Stomach (tissue), 9 donors: ENCODE data around the gene TLE6. TPM values are rescaled to one million over a fixed set of nuclear protein-coding genes. Genes with fewer than 3 reads are reported as not detected.
A peak's percentile ranks its signal among the peaks of the same experiment; 100 is the strongest.

ENCODE experiments used
- DNase-seq, 2 donors: peaks; one replicate each; pipeline versions ENCODE4 v3.0.0 to v3.0.0-alpha.2; 2013 to 2019
- H3K27ac ChIP-seq, 5 donors: fragments of 200-600 bp in 4 of 5; sonication (generic) in 4 of 5; one replicate each; pipeline ENCODE4 v1.5.1; 2013 to 2019; ENCODE audit warnings: mild to moderate bottlenecking in 1 of 5, moderate library complexity in 1 of 5
- H3K27me3 ChIP-seq, 3 donors: fragments of 200-600 bp; sonication (generic); one replicate each; pipeline ENCODE4 v1.5.1; 2017 to 2019; ENCODE audit warnings: mixed run types in 1 of 3
- H3K36me3 ChIP-seq, 4 donors: fragments of 200-600 bp; sonication (generic); 1 replicate in 3 of 4; 2 replicates in 1 of 4; pipeline ENCODE4 v1.5.1; 2016 to 2019
- H3K4me1 ChIP-seq, 4 donors: fragments of 200-600 bp; sonication (generic); one replicate each; pipeline ENCODE4 v1.5.1; 2016 to 2019
- H3K4me3 ChIP-seq, 4 donors: fragments of 200-600 bp; sonication (generic) in 3 of 4; one replicate each; pipeline ENCODE4 v1.5.1; 2016 to 2019; ENCODE audit warnings: mild to moderate bottlenecking in 1 of 4
- H3K9me3 ChIP-seq, 4 donors: fragments of 200-600 bp; sonication (generic); one replicate each; pipeline ENCODE4 v1.5.1; 2016 to 2019
- CTCF ChIP-seq, 7 experiments: fragments of 450-650 bp in 4 of 7; fragments of 200-600 bp in 3 of 7; sonication (generic) in 3 of 7; IDR thresholded peaks; one replicate each; pipeline ENCODE4 v1.5.1; 2016 to 2019; ENCODE audit warnings: antibody characterized with exemption in 7 of 7, control low read depth in 2 of 7, mild to moderate bottlenecking in 1 of 7
- EP300 ChIP-seq: sonication (generic); formaldehyde crosslinking; IDR thresholded peaks from one replicate; pipeline ENCODE4 v1.6.1; 2017; ENCODE audit warnings: antibody characterized with exemption
- POLR2A ChIP-seq, 4 donors: fragments of 450-650 bp; IDR thresholded peaks; one replicate each; pipeline ENCODE4 v1.6.1; 2016; ENCODE audit warnings: antibody characterized with exemption in 4 of 4, control low read depth in 2 of 4, mild to moderate bottlenecking in 1 of 4, moderate library complexity in 1 of 4
- POLR2AphosphoS5 ChIP-seq, 3 donors: sonication (generic); formaldehyde crosslinking; IDR thresholded peaks; one replicate each; pipeline ENCODE4 v1.6.1; 2016; ENCODE audit warnings: antibody characterized with exemption in 3 of 3
- WGBS, 5 donors: extraction: QIAGEN DNeasy Blood & Tissue Kit in 3 of 5; methylation state at CpG; one replicate each; pipeline versions ENCODE4 v1.1.5 to v1.1.7; 2013 to 2018; 5-methylcytosine and 5-hydroxymethylcytosine counted together
- intact Hi-C: fragments of 100-400 bp; cut with DNase I; formaldehyde crosslinking; loops from one replicate; pipeline ENCODE4 v1.15.1; 2023; ENCODE audit warnings: low total_unique reads
- polyA plus RNA-seq, 3 donors: library from polyadenylated mRNA; stranded (reverse); fragments of 200-250 nt; gene quantifications; one replicate each; pipeline ENCODE4 v1.2.3, GENCODE V29; 2013
- total RNA-seq, 5 donors: library from RNA; depleted of rRNA; stranded (reverse); fragments of >200 nt; gene quantifications; one replicate each; pipeline versions ENCODE4 v1.1.0 to v1.2.3, GENCODE V29; 2014 to 2016
- donor health status: healthy with polysubstance abuse.
- donor health status: Bipolar disorder and iron deficiency.
- donor health status: healthy.

TLE6 gene
- total and polyA plus RNA-seq, 8 donors = 0.31 to 7.0 (median 2.7) TPM; not detected in 1

DNA sequence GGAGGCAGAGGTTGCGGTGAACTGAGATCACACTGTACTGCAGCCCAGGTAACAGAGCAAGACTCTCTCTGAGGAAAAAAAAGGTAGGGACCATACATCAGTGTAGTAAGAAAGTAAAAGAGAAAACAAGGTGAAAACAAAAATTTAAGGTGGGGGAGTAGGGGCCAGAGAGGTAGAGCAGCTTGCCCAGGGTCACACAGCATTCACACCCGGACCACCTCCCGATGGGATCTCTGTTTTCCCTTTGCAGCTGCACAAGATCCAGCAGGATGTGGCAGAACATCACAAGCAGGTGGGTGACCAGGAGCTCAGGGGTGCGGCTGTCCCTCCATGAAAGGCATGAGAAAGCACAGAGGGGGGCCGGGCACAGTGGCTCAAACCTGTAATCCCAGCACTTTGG lies 4.5 kb downstream of the TLE6 start:
- DNase-seq = no peak
- 76 to 90% (median 86%) methylated on average over 4 to 5 of the region's 5 CpGs for WGBS, 5 donors
- peak overlapping the region in 1 of 5 donors; percentile 72 for H3K27ac ChIP-seq
- no peaks in the 10 kb centered on the region for H3K36me3 ChIP-seq
- peaks cover 33 to 40% (median 38%) of the 10 kb centered on the region in 4 donors for H3K4me1 ChIP-seq
- intact Hi-C loops = no loop called here
- TF ChIP-seq POLR2AphosphoS5 (IDR thresholded peaks at IDR 0.05) = no peak
- H3K27me3 ChIP-seq = peaks cover 0 to 12% (median 7%) of the 10 kb centered on the region in 3 donors
- H3K9me3 ChIP-seq = no peaks in the 10 kb centered on the region
- H3K4me3 ChIP-seq = no peak overlapping the region

DNA sequence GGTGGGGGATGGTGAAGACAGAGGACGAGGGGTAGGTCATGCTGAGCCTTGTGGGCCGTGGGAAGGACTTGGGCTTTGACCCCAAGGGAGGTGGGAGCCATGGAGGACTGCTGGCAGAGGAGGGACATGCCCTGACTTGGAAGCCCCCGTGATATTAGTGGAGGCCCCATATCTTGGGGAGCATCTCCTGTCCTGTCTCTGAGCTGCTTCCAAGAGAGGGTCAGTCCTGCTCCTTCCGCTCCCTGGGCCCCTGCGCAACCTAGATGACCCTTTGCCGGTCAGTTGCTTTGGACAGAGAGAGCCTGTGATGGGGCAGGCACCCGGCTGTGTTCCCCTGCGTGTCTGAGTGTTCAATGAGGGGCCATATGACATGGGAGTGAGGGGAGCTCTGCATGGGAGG lies 5.2 kb downstream of the TLE6 start:
- Histone ChIP-seq H3K4me1 (peaks cover 29 to 34% (median 31%) of the 10 kb centered on the region in 4 donors), H3K27me3 (peaks cover 0 to 12% (median 7%) of the 10 kb centered on the region in 3 donors), H3K36me3 (no peaks in the 10 kb centered on the region), H3K27ac (peak overlapping the region; percentile 9 to 86 (median 84)), H3K9me3 (no peaks in the 10 kb centered on the region), H3K4me3 (no peak overlapping the region)
- WGBS, 5 donors = 20 to 52% (median 31%) methylated on average over 5 to 8 of the region's 8 CpGs
- DNase-seq = no peak
- TF ChIP-seq EP300 (no peak), POLR2A (IDR thresholded peaks at IDR 0.05) (no peak), POLR2AphosphoS5 (IDR thresholded peaks at IDR 0.05) (no peak), CTCF (IDR thresholded peaks at IDR 0.05) (no peak)
- intact Hi-C loops = no loop called here

GRCh38 chr19:2982983-2983350 lies 5.6 kb downstream of the TLE6 start:
- H3K27me3 ChIP-seq = peaks cover 0 to 12% (median 7%) of the 10 kb centered on the region in 3 donors
- peaks cover 25 to 30% (median 27%) of the 10 kb centered on the region in 4 donors for H3K4me1 ChIP-seq
- no peaks in the 10 kb centered on the region for H3K9me3 ChIP-seq
- no peak for TF ChIP-seq POLR2A (IDR thresholded peaks at IDR 0.05)
- TF ChIP-seq POLR2AphosphoS5 (IDR thresholded peaks at IDR 0.05) = peak; percentile 32 to 73 (median 72)
- H3K36me3 ChIP-seq = no peaks in the 10 kb centered on the region
- no peak overlapping the region for H3K4me3 ChIP-seq
- intact Hi-C loops = no loop called here
- peak; percentile 90 to 93 for DNase-seq
- WGBS, 5 donors = 2 to 10% (median 7%) methylated on average over 10 of the region's 10 CpGs
- H3K27ac ChIP-seq = peak overlapping the region; percentile 60 to 86 (median 84)

DNA sequence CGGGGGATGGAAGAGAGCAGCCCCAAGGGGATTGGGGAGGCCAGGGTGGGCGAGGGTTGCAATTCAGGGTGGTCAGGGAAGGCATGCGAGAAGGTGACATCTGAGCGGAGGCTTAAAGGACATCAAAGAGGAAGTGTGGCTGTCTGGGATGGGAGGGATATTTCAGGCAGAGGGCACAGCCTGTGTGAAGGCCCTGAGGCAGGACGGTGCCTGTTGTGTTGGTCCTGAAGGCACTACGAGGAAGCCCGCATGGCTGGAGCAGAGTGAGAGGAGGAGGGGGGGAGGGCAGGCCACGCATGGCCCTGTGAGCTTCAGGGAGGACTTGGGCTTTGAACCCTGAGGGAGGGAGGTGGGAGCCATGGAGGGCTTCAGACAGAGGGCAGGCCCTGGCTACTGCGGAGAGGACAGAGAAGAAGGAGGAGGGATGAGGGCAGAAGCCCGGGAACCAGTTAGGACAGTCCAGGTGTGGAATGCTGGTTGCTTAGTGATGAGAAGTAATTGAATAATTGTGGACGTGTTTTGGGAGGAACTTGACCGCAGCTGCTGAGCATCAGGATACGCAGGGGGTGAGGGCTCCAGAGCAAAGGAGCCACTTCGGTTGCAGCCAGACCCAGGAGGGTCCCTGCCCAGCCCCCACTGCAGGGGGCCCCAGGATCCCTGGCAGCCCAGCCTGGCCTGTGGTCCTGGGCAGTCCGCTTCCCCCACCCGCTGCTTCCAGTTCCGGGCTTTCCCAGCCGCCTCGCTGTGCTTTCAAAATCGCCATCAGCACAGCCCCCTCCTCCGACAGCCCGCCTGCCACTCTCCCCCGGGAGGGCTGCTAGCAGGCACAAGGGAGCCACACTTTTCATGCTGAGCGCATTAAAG lies 6.2 kb downstream of the TLE6 start:
- Histone ChIP-seq H3K4me1 (peaks cover 23 to 26% (median 24%) of the 10 kb centered on the region in 4 donors), H3K27ac (peak overlapping the region; percentile 60 to 86 (median 84)), H3K27me3 (peaks cover 0 to 12% (median 7%) of the 10 kb centered on the region in 3 donors), H3K4me3 (peak overlapping the region; percentile 36 to 44 (median 40)), H3K36me3 (no peaks in the 10 kb centered on the region), H3K9me3 (no peaks in the 10 kb centered on the region)
- TF ChIP-seq CTCF (IDR thresholded peaks at IDR 0.05) (no peak), POLR2AphosphoS5 (IDR thresholded peaks at IDR 0.05) (peak in 1 of 3 donors; percentile 56), POLR2A (IDR thresholded peaks at IDR 0.05) (no peak), EP300 (peak; percentile 70)
- peak in 1 of 2 donors; percentile 87 for DNase-seq
- intact Hi-C loops = no loop called here
- WGBS, 5 donors = 10 to 16% (median 13%) methylated on average over 17 to 24 of the region's 24 CpGs

DNA sequence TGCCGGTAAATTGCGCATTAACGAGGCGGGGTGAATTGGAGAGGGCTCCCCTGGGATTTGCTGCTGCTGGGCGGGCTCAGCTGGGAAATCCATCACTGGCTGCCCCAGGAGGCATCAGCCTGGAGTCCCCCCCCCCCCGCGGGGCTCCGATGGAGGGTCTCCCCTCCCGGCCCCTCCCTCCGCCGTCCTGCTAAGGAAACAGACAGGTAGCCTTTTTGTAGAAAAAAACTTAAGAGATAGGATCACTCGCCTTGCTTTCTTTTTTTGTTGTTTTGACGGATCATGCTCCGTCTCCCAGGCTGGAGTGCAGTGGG lies 6.8 kb downstream of the TLE6 start:
- H3K36me3 ChIP-seq = no peaks in the 10 kb centered on the region
- H3K27me3 ChIP-seq = peaks cover 0 to 12% (median 7%) of the 10 kb centered on the region in 3 donors
- H3K27ac ChIP-seq = peak overlapping the region; percentile 39 to 86 (median 84)
- H3K9me3 ChIP-seq = no peaks in the 10 kb centered on the region
- H3K4me1 ChIP-seq = peaks cover 23 to 26% (median 24%) of the 10 kb centered on the region in 4 donors
- H3K4me3 ChIP-seq = peak overlapping the region; percentile 36 to 44 (median 40)
- no peak for DNase-seq
- intact Hi-C loops = no loop called here
- TF ChIP-seq POLR2A (IDR thresholded peaks at IDR 0.05) = no peak
- no peak for TF ChIP-seq EP300
- no peak for TF ChIP-seq POLR2AphosphoS5 (IDR thresholded peaks at IDR 0.05)
- no peak for TF ChIP-seq CTCF (IDR thresholded peaks at IDR 0.05)
- 0 to 6% (median 3%) methylated on average over 13 to 14 of the region's 14 CpGs for WGBS, 5 donors
